H1 (cell line): ENCODE data around the gene PHRF1. TPM values are rescaled to one million over a fixed set of nuclear protein-coding genes. Genes with fewer than 3 reads are reported as not detected.

Experiments
- CTBP2 ChIP-seq: IDR thresholded peaks from 2 replicates; pipeline ENCODE4 v1.7.0; 2011; ENCODE audit warnings: borderline replicate concordance, mild to moderate bottlenecking, moderate library complexity, mixed read lengths, low read length; ENCODE audit not compliant: insufficient read depth, insufficient read length
- JUND ChIP-seq: IDR thresholded peaks from 2 replicates; pipeline ENCODE4 v1.6.1; 2011; ENCODE audit warnings: mild to moderate bottlenecking, improper control_type of control experiment, low read length
- RAD21 ChIP-seq, 2 experiments: IDR thresholded peaks in 1 of 2; conservative IDR thresholded peaks in 1 of 2; 2 replicates each; pipeline ENCODE4 v1.6.1; 2011; ENCODE audit warnings: low read depth in 2 of 2, low read length in 2 of 2, improper control_type of control experiment in 1 of 2, inconsistent platforms in 1 of 2, mild to moderate bottlenecking in 1 of 2, moderate library complexity in 1 of 2
- SP4 ChIP-seq: IDR thresholded peaks from 2 replicates; pipeline ENCODE4 v1.6.1; 2012; ENCODE audit warnings: low read length, inconsistent platforms
- polyA plus RNA-seq, 7 experiments: library from polyadenylated mRNA; depleted of rRNA in 3 of 7; stranded (reverse) in 5 of 7; unstranded in 2 of 7; fragments of >200 nt in 5 of 7; fragments of 200-250 nt in 2 of 7; gene quantifications; 1 replicate in 5 of 7; 2 replicates in 1 of 7; 4 replicates in 1 of 7; pipeline versions ENCODE4 v1.2.1 to v1.2.3, GENCODE V29; 2011 to 2013; ENCODE audit warnings: missing spikeins in 2 of 7, mixed read lengths in 2 of 7
- total RNA-seq: library from RNA; stranded (reverse); fragmentation: NEBNext Ultra II Directional; extraction: Animal tissue kit (Norgen Biotek cat#: 25700); gene quantifications from 2 replicates; pipeline ENCODE4 v1.2.1, GENCODE V29; 2021
- TF ChIP-seq, protein P1 (sequence below): fragments of 300-600 bp; sonication (generic); IDR thresholded peaks from 2 replicates; pipeline ENCODE4 v1.7.1; 2012; ENCODE audit warnings: low read length, moderate library complexity, mild to moderate bottlenecking, inconsistent platforms; ENCODE audit not compliant: insufficient replicate concordance

Gene PHRF1
- total and polyA plus RNA-seq, 2 of the 8 experiments (the other 6 are each of a cell fraction or from before 2014, with no cell fraction given): 13.4 to 37.3 TPM

DNA sequence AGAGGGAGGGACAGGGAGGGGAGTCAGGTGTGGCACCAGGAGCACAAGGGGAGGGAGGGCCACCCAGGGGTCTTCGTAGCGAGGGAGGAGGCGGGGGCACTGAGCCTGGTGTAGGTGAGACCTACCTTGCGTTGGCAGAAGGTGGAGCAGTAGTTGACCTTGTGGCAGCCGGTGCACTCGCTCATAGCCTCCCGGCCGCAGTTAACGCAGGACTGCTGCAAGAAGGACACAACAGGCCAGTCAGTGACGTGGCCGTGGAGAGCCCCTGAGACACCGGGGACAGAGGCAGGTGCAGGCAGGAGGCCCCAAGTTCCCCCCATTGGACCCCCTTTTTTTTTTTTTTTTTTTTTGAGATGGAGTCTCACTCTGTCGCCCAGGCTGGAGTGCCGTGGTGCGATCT, 77.6 kb downstream of the PHRF1 start (continued):
- TF ChIP-seq, protein P1, sequence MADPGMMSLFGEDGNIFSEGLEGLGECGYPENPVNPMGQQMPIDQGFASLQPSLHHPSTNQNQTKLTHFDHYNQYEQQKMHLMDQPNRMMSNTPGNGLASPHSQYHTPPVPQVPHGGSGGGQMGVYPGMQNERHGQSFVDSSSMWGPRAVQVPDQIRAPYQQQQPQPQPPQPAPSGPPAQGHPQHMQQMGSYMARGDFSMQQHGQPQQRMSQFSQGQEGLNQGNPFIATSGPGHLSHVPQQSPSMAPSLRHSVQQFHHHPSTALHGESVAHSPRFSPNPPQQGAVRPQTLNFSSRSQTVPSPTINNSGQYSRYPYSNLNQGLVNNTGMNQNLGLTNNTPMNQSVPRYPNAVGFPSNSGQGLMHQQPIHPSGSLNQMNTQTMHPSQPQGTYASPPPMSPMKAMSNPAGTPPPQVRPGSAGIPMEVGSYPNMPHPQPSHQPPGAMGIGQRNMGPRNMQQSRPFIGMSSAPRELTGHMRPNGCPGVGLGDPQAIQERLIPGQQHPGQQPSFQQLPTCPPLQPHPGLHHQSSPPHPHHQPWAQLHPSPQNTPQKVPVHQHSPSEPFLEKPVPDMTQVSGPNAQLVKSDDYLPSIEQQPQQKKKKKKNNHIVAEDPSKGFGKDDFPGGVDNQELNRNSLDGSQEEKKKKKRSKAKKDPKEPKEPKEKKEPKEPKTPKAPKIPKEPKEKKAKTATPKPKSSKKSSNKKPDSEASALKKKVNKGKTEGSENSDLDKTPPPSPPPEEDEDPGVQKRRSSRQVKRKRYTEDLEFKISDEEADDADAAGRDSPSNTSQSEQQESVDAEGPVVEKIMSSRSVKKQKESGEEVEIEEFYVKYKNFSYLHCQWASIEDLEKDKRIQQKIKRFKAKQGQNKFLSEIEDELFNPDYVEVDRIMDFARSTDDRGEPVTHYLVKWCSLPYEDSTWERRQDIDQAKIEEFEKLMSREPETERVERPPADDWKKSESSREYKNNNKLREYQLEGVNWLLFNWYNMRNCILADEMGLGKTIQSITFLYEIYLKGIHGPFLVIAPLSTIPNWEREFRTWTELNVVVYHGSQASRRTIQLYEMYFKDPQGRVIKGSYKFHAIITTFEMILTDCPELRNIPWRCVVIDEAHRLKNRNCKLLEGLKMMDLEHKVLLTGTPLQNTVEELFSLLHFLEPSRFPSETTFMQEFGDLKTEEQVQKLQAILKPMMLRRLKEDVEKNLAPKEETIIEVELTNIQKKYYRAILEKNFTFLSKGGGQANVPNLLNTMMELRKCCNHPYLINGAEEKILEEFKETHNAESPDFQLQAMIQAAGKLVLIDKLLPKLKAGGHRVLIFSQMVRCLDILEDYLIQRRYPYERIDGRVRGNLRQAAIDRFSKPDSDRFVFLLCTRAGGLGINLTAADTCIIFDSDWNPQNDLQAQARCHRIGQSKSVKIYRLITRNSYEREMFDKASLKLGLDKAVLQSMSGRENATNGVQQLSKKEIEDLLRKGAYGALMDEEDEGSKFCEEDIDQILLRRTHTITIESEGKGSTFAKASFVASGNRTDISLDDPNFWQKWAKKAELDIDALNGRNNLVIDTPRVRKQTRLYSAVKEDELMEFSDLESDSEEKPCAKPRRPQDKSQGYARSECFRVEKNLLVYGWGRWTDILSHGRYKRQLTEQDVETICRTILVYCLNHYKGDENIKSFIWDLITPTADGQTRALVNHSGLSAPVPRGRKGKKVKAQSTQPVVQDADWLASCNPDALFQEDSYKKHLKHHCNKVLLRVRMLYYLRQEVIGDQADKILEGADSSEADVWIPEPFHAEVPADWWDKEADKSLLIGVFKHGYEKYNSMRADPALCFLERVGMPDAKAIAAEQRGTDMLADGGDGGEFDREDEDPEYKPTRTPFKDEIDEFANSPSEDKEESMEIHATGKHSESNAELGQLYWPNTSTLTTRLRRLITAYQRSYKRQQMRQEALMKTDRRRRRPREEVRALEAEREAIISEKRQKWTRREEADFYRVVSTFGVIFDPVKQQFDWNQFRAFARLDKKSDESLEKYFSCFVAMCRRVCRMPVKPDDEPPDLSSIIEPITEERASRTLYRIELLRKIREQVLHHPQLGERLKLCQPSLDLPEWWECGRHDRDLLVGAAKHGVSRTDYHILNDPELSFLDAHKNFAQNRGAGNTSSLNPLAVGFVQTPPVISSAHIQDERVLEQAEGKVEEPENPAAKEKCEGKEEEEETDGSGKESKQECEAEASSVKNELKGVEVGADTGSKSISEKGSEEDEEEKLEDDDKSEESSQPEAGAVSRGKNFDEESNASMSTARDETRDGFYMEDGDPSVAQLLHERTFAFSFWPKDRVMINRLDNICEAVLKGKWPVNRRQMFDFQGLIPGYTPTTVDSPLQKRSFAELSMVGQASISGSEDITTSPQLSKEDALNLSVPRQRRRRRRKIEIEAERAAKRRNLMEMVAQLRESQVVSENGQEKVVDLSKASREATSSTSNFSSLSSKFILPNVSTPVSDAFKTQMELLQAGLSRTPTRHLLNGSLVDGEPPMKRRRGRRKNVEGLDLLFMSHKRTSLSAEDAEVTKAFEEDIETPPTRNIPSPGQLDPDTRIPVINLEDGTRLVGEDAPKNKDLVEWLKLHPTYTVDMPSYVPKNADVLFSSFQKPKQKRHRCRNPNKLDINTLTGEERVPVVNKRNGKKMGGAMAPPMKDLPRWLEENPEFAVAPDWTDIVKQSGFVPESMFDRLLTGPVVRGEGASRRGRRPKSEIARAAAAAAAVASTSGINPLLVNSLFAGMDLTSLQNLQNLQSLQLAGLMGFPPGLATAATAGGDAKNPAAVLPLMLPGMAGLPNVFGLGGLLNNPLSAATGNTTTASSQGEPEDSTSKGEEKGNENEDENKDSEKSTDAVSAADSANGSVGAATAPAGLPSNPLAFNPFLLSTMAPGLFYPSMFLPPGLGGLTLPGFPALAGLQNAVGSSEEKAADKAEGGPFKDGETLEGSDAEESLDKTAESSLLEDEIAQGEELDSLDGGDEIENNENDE: no peak
- TF ChIP-seq RAD21 (IDR thresholded peaks at IDR 0.05 in 1 of 2, conservative IDR thresholded peaks at IDR 0.05 in 1 of 2; ENCODE audit: low read depth in 2 of 2, low read length in 2 of 2) (no peak), SP4 (no peak), CTBP2 (no peak), JUND (no peak)
